Mucosa of descending colon (tissue), 3 donors: ENCODE results near the gene P2RY14. TPM values are rescaled to one million over a fixed set of nuclear protein-coding genes. Genes with fewer than 3 reads are reported as not detected.

Experiments
- ATAC-seq: fragments of 200-7000 bp; cut with Tn5 transposase; one replicate; pipeline ENCODE4 v1.9.1; 2020; ENCODE audit warnings: mild to moderate bottlenecking, moderate library complexity
- DNase-seq, 3 donors: peaks; one replicate each; pipeline ENCODE4 v3.0.0-alpha.2; 2020
- H3K36me3 ChIP-seq: fragments of 200-600 bp; one replicate; pipeline ENCODE4 v1.8.0; 2021; ENCODE audit warnings: low read depth, mild to moderate bottlenecking
- H3K4me1 ChIP-seq: fragments of 200-600 bp; one replicate; pipeline ENCODE4 v1.8.0; 2021; ENCODE audit warnings: low read depth, mild to moderate bottlenecking
- H3K4me3 ChIP-seq: fragments of 200-600 bp; one replicate; pipeline ENCODE4 v1.8.0; 2021; ENCODE audit warnings: mild to moderate bottlenecking
- H3K9me3 ChIP-seq: fragments of 200-600 bp; one replicate; pipeline ENCODE4 v1.8.0; 2021; ENCODE audit warnings: mild to moderate bottlenecking
- CTCF ChIP-seq: fragments of 200-600 bp; IDR thresholded peaks from one replicate; pipeline ENCODE4 v1.8.0; 2022; ENCODE audit warnings: antibody characterized with exemption, mild to moderate bottlenecking
- intact Hi-C, 2 donors: fragments of 100-400 bp; cut with DNase I in 1 of 2; cut with micrococcal nuclease in 1 of 2; formaldehyde crosslinking; loops; one replicate each; pipeline versions ENCODE4 v1.11.0 to v1.11.1; 2022; cut with DNase I, micrococcal nuclease
- total RNA-seq, 3 donors: library from RNA; stranded (reverse); fragmentation: NEBNext Ultra II Directional in 2 of 3; extraction: Animal tissue kit (Norgen Biotek cat#: 25700) in 2 of 3; gene quantifications; one replicate each; pipeline versions ENCODE4 v1.2.1 to v1.2.4, GENCODE V29; 2021 to 2023
- donor health status: DM: no; HTN: no; CAD: no; lungs with moderate emphysema.
- donor health status: DM: no; HTN: no; CAD: no.
- donor health status: DM: no; HTN: yes; CAD: no.

Gene P2RY14
- total RNA-seq, 3 donors from 2014 or later, result 3.9 to 18.2 (median 4.4) TPM

- ATAC-seq (no peak), DNase-seq (no peak)
- peaks cover 12% of the 10 kb centered on the region for H3K4me1 ChIP-seq
- TF ChIP-seq CTCF, result no peak
- intact Hi-C loops, result loop anchor here (2.0 to 5.0 kb wide), 2 partner anchors 115 to 116 kb away; no protein-coding TSS in a partner anchor
- H3K9me3 ChIP-seq, result no peaks in the 10 kb centered on the region
- H3K36me3 ChIP-seq, result no peaks in the 10 kb centered on the region
- no peak overlapping the region for H3K4me3 ChIP-seq
Measured at GRCh38 chr3:151283387-151283786, 5.0 kb upstream of the P2RY14 start.

GRCh38 chr3:151282921-151283320 lies 4.6 kb upstream of the P2RY14 start:
- peaks cover 12% of the 10 kb centered on the region for H3K4me1 ChIP-seq
- DNase-seq (no peak), ATAC-seq (peak; percentile 68)
- no peaks in the 10 kb centered on the region for H3K36me3 ChIP-seq
- no peak overlapping the region for H3K4me3 ChIP-seq
- H3K9me3 ChIP-seq, result no peaks in the 10 kb centered on the region
- intact Hi-C loops, result loop anchor here (2.0 to 5.0 kb wide), 2 partner anchors 114 to 116 kb away; no protein-coding TSS in a partner anchor
- TF ChIP-seq CTCF, result peak; percentile 19

GRCh38 chr3:151281671-151282324 lies 3.5 kb upstream of the P2RY14 start:
- no peak overlapping the region for H3K4me3 ChIP-seq
- intact Hi-C loops, result loop anchor here (2.0 to 5.0 kb wide), 2 partner anchors 113 to 114 kb away; no protein-coding TSS in a partner anchor
- peak; percentile 9 for ATAC-seq
- no peaks in the 10 kb centered on the region for H3K9me3 ChIP-seq
- H3K36me3 ChIP-seq, result no peaks in the 10 kb centered on the region
- no peak for TF ChIP-seq CTCF
- peaks cover 12% of the 10 kb centered on the region for H3K4me1 ChIP-seq
- no peak for DNase-seq

GRCh38 chr3:151276687-151277042 lies 1.7 kb downstream of the P2RY14 start:
- no peak for TF ChIP-seq CTCF
- Histone ChIP-seq H3K36me3 (no peaks in the 10 kb centered on the region), H3K4me3 (no peak overlapping the region), H3K4me1 (peaks cover 3% of the 10 kb centered on the region), H3K9me3 (no peaks in the 10 kb centered on the region)
- peak in 1 of 3 donors; percentile 24 for DNase-seq
- intact Hi-C loops, result loop anchor here in 1 of 2 donors (5.0 kb wide), 1 partner anchor 49 kb away; no protein-coding TSS in a partner anchor
- ATAC-seq, result peak; percentile 61

GRCh38 chr3:151276038-151276686 lies 2.2 kb downstream of the P2RY14 start:
- intact Hi-C loops, result loop anchor here in 1 of 2 donors (5.0 kb wide), 1 partner anchor 49 kb away; no protein-coding TSS in a partner anchor
- no peak for ATAC-seq
- Histone ChIP-seq H3K4me1 (peaks cover 3% of the 10 kb centered on the region), H3K36me3 (no peaks in the 10 kb centered on the region), H3K4me3 (no peak overlapping the region), H3K9me3 (no peaks in the 10 kb centered on the region)
- no peak for TF ChIP-seq CTCF
- DNase-seq, result no peak
